ENCODE measurements around the gene TMEM125. TPM values are rescaled to one million over a fixed set of nuclear protein-coding genes. Genes with fewer than 3 reads are reported as not detected.

The TMEM125 gene
- total RNA-seq, 2 experiments from 2014 or later, result 0.12 TPM; not detected in 1

- no peaks in the 10 kb centered on the region for H3K4me1 Mint-ChIP-seq (ENCODE audit: low read depth)
- H3K4me3 Mint-ChIP-seq, result no peak overlapping the region
- H3K27ac Mint-ChIP-seq, result no peak overlapping the region
- H3K27me3 Mint-ChIP-seq, result peaks cover 12% of the 10 kb centered on the region
- intact Hi-C loops (cut with micrococcal nuclease), result no loop called here
- CTCF ChIA-PET, result no interaction called here
- POLR2A ChIA-PET, result no interaction called here
- H3K9me3 Mint-ChIP-seq, result peaks cover under 1% of the 10 kb centered on the region
- H3K36me3 Mint-ChIP-seq, result no peaks in the 10 kb centered on the region
- DNase-seq, result no peak
Observed at GRCh38 chr1:43252225-43252624, 17.6 kb upstream of the TMEM125 start.

- intact Hi-C loops (cut with micrococcal nuclease), result no loop called here
- H3K9me3 Mint-ChIP-seq, result no peaks in the 10 kb centered on the region
- POLR2A ChIA-PET, result no interaction called here
- peaks cover 10% of the 10 kb centered on the region for H3K27me3 Mint-ChIP-seq
- no peaks in the 10 kb centered on the region for H3K4me1 Mint-ChIP-seq (ENCODE audit: low read depth)
- no peaks in the 10 kb centered on the region for H3K36me3 Mint-ChIP-seq
- DNase-seq, result no peak
- no peak overlapping the region for H3K27ac Mint-ChIP-seq
- H3K4me3 Mint-ChIP-seq, result no peak overlapping the region
- CTCF ChIA-PET, result no interaction called here
Observed at GRCh38 chr1:43253173-43253572, 16.6 kb upstream of the TMEM125 start.

- POLR2A ChIA-PET, result no interaction called here
- Mint-ChIP-seq H3K27ac (no peak overlapping the region), H3K4me1 (ENCODE audit: low read depth) (no peaks in the 10 kb centered on the region), H3K27me3 (peaks cover 10% of the 10 kb centered on the region), H3K9me3 (no peaks in the 10 kb centered on the region), H3K36me3 (no peaks in the 10 kb centered on the region), H3K4me3 (no peak overlapping the region)
- no peak for DNase-seq
- CTCF ChIA-PET, result no interaction called here
- intact Hi-C loops (cut with micrococcal nuclease), result no loop called here
Observed at GRCh38 chr1:43253876-43254275, 15.9 kb upstream of the TMEM125 start.

- no peaks in the 10 kb centered on the region for H3K9me3 Mint-ChIP-seq
- H3K4me3 Mint-ChIP-seq, result no peak overlapping the region
- no peak overlapping the region for H3K27ac Mint-ChIP-seq
- no peaks in the 10 kb centered on the region for H3K4me1 Mint-ChIP-seq (ENCODE audit: low read depth)
- DNase-seq, result no peak
- peaks cover 3% of the 10 kb centered on the region for H3K27me3 Mint-ChIP-seq
- CTCF ChIA-PET, result no interaction called here
- POLR2A ChIA-PET, result no interaction called here
- intact Hi-C loops (cut with micrococcal nuclease), result no loop called here
- H3K36me3 Mint-ChIP-seq, result no peaks in the 10 kb centered on the region
Observed at GRCh38 chr1:43255438-43256210, 14.2 kb upstream of the TMEM125 start.

GRCh38 chr1:43256675-43257570 lies 12.9 kb upstream of the TMEM125 start:
- CTCF ChIA-PET, result no interaction called here
- DNase-seq, result no peak

GRCh38 chr1:43258370-43258769 lies 11.4 kb upstream of the TMEM125 start:
- ChIA-PET CTCF (no interaction called here), POLR2A (no interaction called here)
- no peak overlapping the region for H3K4me3 Mint-ChIP-seq
- peaks cover 4% of the 10 kb centered on the region for H3K9me3 Mint-ChIP-seq
- intact Hi-C loops (cut with micrococcal nuclease), result no loop called here
- H3K27me3 Mint-ChIP-seq, result peaks cover 3% of the 10 kb centered on the region
- H3K36me3 Mint-ChIP-seq, result no peaks in the 10 kb centered on the region
- no peak overlapping the region for H3K27ac Mint-ChIP-seq
- DNase-seq, result no peak
- no peaks in the 10 kb centered on the region for H3K4me1 Mint-ChIP-seq (ENCODE audit: low read depth)

More at GRCh38 chr1:43256675-43257570, 12.9 kb upstream of the TMEM125 start:
- intact Hi-C loops (cut with micrococcal nuclease), result no loop called here
- no peak overlapping the region for H3K27ac Mint-ChIP-seq
- no peak overlapping the region for H3K4me3 Mint-ChIP-seq
- no peaks in the 10 kb centered on the region for H3K4me1 Mint-ChIP-seq (ENCODE audit: low read depth)
- POLR2A ChIA-PET, result no interaction called here
- H3K36me3 Mint-ChIP-seq, result no peaks in the 10 kb centered on the region
- no peaks in the 10 kb centered on the region for H3K9me3 Mint-ChIP-seq
- H3K27me3 Mint-ChIP-seq, result peaks cover 3% of the 10 kb centered on the region

- ChIA-PET CTCF (interaction anchor here (0.6 kb wide), 1 partner anchor 37 kb away, joined by 3 read pairs; no protein-coding TSS in a partner anchor), POLR2A (no interaction called here)
- Mint-ChIP-seq H3K36me3 (no peaks in the 10 kb centered on the region), H3K4me3 (no peak overlapping the region), H3K4me1 (ENCODE audit: low read depth) (peaks cover under 1% of the 10 kb centered on the region), H3K27ac (no peak overlapping the region), H3K27me3 (peaks cover 2% of the 10 kb centered on the region), H3K9me3 (peaks cover 7% of the 10 kb centered on the region)
- no peak for DNase-seq
- intact Hi-C loops (cut with micrococcal nuclease), result no loop called here
Observed at GRCh38 chr1:43265431-43265830, 4.4 kb upstream of the TMEM125 start.

- POLR2A ChIA-PET, result no interaction called here
- H3K4me1 Mint-ChIP-seq (ENCODE audit: low read depth), result peaks cover 8% of the 10 kb centered on the region
- no peak overlapping the region for H3K27ac Mint-ChIP-seq
- CTCF ChIA-PET, result no interaction called here
- peaks cover 7% of the 10 kb centered on the region for H3K9me3 Mint-ChIP-seq
- no peaks in the 10 kb centered on the region for H3K36me3 Mint-ChIP-seq
- intact Hi-C loops (cut with micrococcal nuclease), result no loop called here
- H3K27me3 Mint-ChIP-seq, result peaks cover 5% of the 10 kb centered on the region
- no peak for DNase-seq
- H3K4me3 Mint-ChIP-seq, result no peak overlapping the region
Observed at GRCh38 chr1:43266881-43267280, 2.9 kb upstream of the TMEM125 start.

- POLR2A ChIA-PET, result no interaction called here
Observed at GRCh38 chr1:43267291-43267805, 2.4 kb upstream of the TMEM125 start.

GRCh38 chr1:43267818-43268425 lies 1.9 kb upstream of the TMEM125 start:
- no peak for DNase-seq
- peaks cover 8% of the 10 kb centered on the region for H3K4me1 Mint-ChIP-seq (ENCODE audit: low read depth)
- no peaks in the 10 kb centered on the region for H3K36me3 Mint-ChIP-seq
- H3K27me3 Mint-ChIP-seq, result peaks cover 5% of the 10 kb centered on the region
- POLR2A ChIA-PET, result no interaction called here
- intact Hi-C loops (cut with micrococcal nuclease), result no loop called here
- CTCF ChIA-PET, result no interaction called here
- no peak overlapping the region for H3K4me3 Mint-ChIP-seq
- H3K9me3 Mint-ChIP-seq, result peaks cover 4% of the 10 kb centered on the region
- no peak overlapping the region for H3K27ac Mint-ChIP-seq

More at GRCh38 chr1:43267291-43267805, 2.4 kb upstream of the TMEM125 start:
- intact Hi-C loops (cut with micrococcal nuclease), result no loop called here
- DNase-seq, result no peak
- Mint-ChIP-seq H3K27me3 (peaks cover 5% of the 10 kb centered on the region), H3K9me3 (peaks cover 7% of the 10 kb centered on the region), H3K36me3 (no peaks in the 10 kb centered on the region), H3K27ac (no peak overlapping the region), H3K4me1 (ENCODE audit: low read depth) (peaks cover 8% of the 10 kb centered on the region), H3K4me3 (no peak overlapping the region)
- CTCF ChIA-PET, result no interaction called here

GRCh38 chr1:43270421-43271095 lies 775 bp downstream of the TMEM125 start:
- ChIA-PET CTCF (no interaction called here), POLR2A (no interaction called here)
- peaks cover 5% of the 10 kb centered on the region for H3K27me3 Mint-ChIP-seq
- peak overlapping the region; percentile 7 for H3K4me3 Mint-ChIP-seq
- H3K9me3 Mint-ChIP-seq, result peaks cover 3% of the 10 kb centered on the region
- intact Hi-C loops (cut with micrococcal nuclease), result no loop called here
- peaks cover 3% of the 10 kb centered on the region for H3K36me3 Mint-ChIP-seq
- DNase-seq, result peak; percentile 36
- H3K4me1 Mint-ChIP-seq (ENCODE audit: low read depth), result peaks cover 20% of the 10 kb centered on the region
- no peak overlapping the region for H3K27ac Mint-ChIP-seq

Data from activated CD4-positive, alpha-beta memory T cell treated with anti-CD3 and anti-CD28 coated beads for 36 hours (primary cell).